HepG2 (cell line): ENCODE measurements around the gene CENPB. TPM values are rescaled to one million over a fixed set of nuclear protein-coding genes. Genes with fewer than 3 reads are reported as not detected.

ENCODE experiments used
- CEBPZ ChIP-seq: IDR thresholded peaks from 2 replicates; pipeline ENCODE4 v1.6.1; 2012; ENCODE audit warnings: low read length, improper control_type of control experiment
- DMAP1 ChIP-seq: IDR thresholded peaks from 2 replicates; pipeline ENCODE4 v1.6.1; 2016
- GPBP1L1 ChIP-seq: sonication (generic); formaldehyde crosslinking; IDR thresholded peaks from 2 replicates; pipeline ENCODE4 v1.5.0; 2020; ENCODE audit warnings: mild to moderate bottlenecking, missing genetic modification reagents
- HNRNPL ChIP-seq: fragments of 200-400 bp; formaldehyde crosslinking; IDR thresholded peaks from 2 replicates; pipeline ENCODE4 v1.6.1; 2017; ENCODE audit warnings: mild to moderate bottlenecking, low read depth, low read length
- HNRNPUL1 ChIP-seq: fragments of 200-400 bp; formaldehyde crosslinking; IDR thresholded peaks from 2 replicates; pipeline ENCODE4 v1.6.1; 2017; ENCODE audit warnings: low read depth, mild to moderate bottlenecking, low read length, moderate library complexity
- KAT2B ChIP-seq: fragments of 150-350 bp; IDR thresholded peaks from 2 replicates; pipeline ENCODE4 v1.6.1; 2014; ENCODE audit warnings: low read depth, low read length, borderline replicate concordance
- KLF11 ChIP-seq: IDR thresholded peaks from 2 replicates; pipeline ENCODE4 v1.6.1; 2016; ENCODE audit warnings: missing compliant biosample characterization
- MAF1 ChIP-seq: sonication (generic); formaldehyde crosslinking; IDR thresholded peaks from 2 replicates; pipeline ENCODE4 v1.5.0; 2020; ENCODE audit warnings: missing genetic modification reagents, borderline replicate concordance
- POGZ ChIP-seq: sonication (generic); formaldehyde crosslinking; IDR thresholded peaks from 2 replicates; pipeline ENCODE4 v1.4.0; 2020; ENCODE audit warnings: mild to moderate bottlenecking, missing genetic modification reagents
- RBM22 ChIP-seq: fragments of 200-400 bp; formaldehyde crosslinking; optimal IDR thresholded peaks from 2 replicates; pipeline ENCODE3; 2017; ENCODE audit warnings: mild to moderate bottlenecking, low read length, moderate library complexity
- RCOR2 ChIP-seq: IDR thresholded peaks from 2 replicates; pipeline ENCODE4 v1.6.1; 2016; ENCODE audit warnings: missing biosample characterization, missing genetic modification reagents
- SALL1 ChIP-seq: sonication (generic); formaldehyde crosslinking; IDR thresholded peaks from 2 replicates; pipeline ENCODE4 v1.8.0; 2022; ENCODE audit warnings: mild to moderate bottlenecking, missing genetic modification reagents
- SP5 ChIP-seq: IDR thresholded peaks from 2 replicates; pipeline ENCODE4 v1.6.1; 2016; ENCODE audit warnings: low read depth, borderline replicate concordance
- TAF1 ChIP-seq: sonication (generic); formaldehyde crosslinking; IDR thresholded peaks from 2 replicates; pipeline ENCODE4 v1.4.0; 2020; ENCODE audit warnings: missing genetic modification reagents
- TARDBP ChIP-seq: sonication (generic); formaldehyde crosslinking; IDR thresholded peaks from 2 replicates; pipeline ENCODE4 v1.8.0; 2022; ENCODE audit warnings: mild to moderate bottlenecking, missing genetic modification reagents
- XBP1 ChIP-seq: sonication (generic); formaldehyde crosslinking; IDR thresholded peaks from 2 replicates; pipeline ENCODE4 v1.5.0; 2020; ENCODE audit warnings: missing genetic modification reagents
- ZBTB7A ChIP-seq: sonication (generic); formaldehyde crosslinking; IDR thresholded peaks from 2 replicates; pipeline ENCODE4 v1.8.0; 2022; ENCODE audit warnings: mild to moderate bottlenecking, missing genetic modification reagents
- ZNF18 ChIP-seq: sonication (generic); formaldehyde crosslinking; IDR thresholded peaks from 2 replicates; pipeline ENCODE4 v1.8.0; 2022; ENCODE audit warnings: mild to moderate bottlenecking, missing genetic modification reagents; ENCODE audit not compliant: insufficient replicate concordance
- ZNF292 ChIP-seq: sonication (generic); formaldehyde crosslinking; IDR thresholded peaks from 2 replicates; pipeline ENCODE4 v1.8.1; 2022; ENCODE audit warnings: mild to moderate bottlenecking, low read depth, missing genetic modification reagents, borderline replicate concordance
- ZNF367 ChIP-seq: sonication (generic); formaldehyde crosslinking; IDR thresholded peaks from 2 replicates; pipeline ENCODE4 v1.4.0; 2020; ENCODE audit warnings: missing genetic modification reagents, borderline replicate concordance
- ZNF691 ChIP-seq: sonication (generic); formaldehyde crosslinking; IDR thresholded peaks from 2 replicates; pipeline ENCODE4 v1.4.0; 2020; ENCODE audit warnings: missing genetic modification reagents, low read depth, mild to moderate bottlenecking, borderline replicate concordance
- ZNF713 ChIP-seq: sonication (generic); formaldehyde crosslinking; IDR thresholded peaks from 2 replicates; pipeline ENCODE4 v1.4.0; 2020; ENCODE audit warnings: mild to moderate bottlenecking, missing genetic modification reagents
- ZNF792 ChIP-seq: IDR thresholded peaks from 2 replicates; pipeline ENCODE4 v1.6.1; 2016
- polyA plus RNA-seq, 8 experiments: library from polyadenylated mRNA; depleted of rRNA in 3 of 8; stranded (reverse) in 7 of 8; unstranded in 1 of 8; fragments of >200 nt; fragmentation: Illumina TruSeq in 4 of 8; extraction: Trizol in 4 of 8; gene quantifications; 2 replicates each; pipeline versions ENCODE4 v1.2.1 to v1.2.3, GENCODE V29; 2011 to 2016; ENCODE audit warnings: low read depth in 4 of 8, missing spikeins in 1 of 8, mixed read lengths in 1 of 8; ENCODE audit not compliant: insufficient read depth in 1 of 8
- total RNA-seq, 5 experiments: library from RNA; depleted of rRNA; stranded (reverse); fragments of >200 nt; fragmentation: Illumina TruSeq; extraction: Trizol; gene quantifications; 2 replicates each; pipeline ENCODE4 v1.2.3, GENCODE V29; 2016; ENCODE audit warnings: low read depth in 1 of 5

Gene CENPB
- total and polyA plus RNA-seq, 2 of the 13 experiments (the other 11 are each of a cell fraction or from before 2014, with no cell fraction given), result 10.4 to 54.5 TPM

GRCh38 chr20:3738111-3739053, 48.2 kb downstream of the CENPB start (continued):
- no peak for TF ChIP-seq CEBPZ
- no peak for TF ChIP-seq ZNF691
- TF ChIP-seq GPBP1L1 (CRISPR knock-in tag), result no peak
- TF ChIP-seq DMAP1, result no peak
- TF ChIP-seq ZNF713 (CRISPR knock-in tag), result no peak
- no peak for TF ChIP-seq RCOR2 (CRISPR knock-in tag)
- no peak for TF ChIP-seq HNRNPL
- no peak for TF ChIP-seq TAF1 (CRISPR knock-in tag)
- TF ChIP-seq TARDBP (CRISPR knock-in tag), result peak; percentile 55; the same call in 1 of the 2 replicates
- no peak for TF ChIP-seq ZNF292 (CRISPR knock-in tag)
- no peak for TF ChIP-seq ZNF18
- no peak for TF ChIP-seq HNRNPUL1
- TF ChIP-seq ZNF367 (CRISPR knock-in tag), result no peak
- no peak for TF ChIP-seq SP5 (CRISPR knock-in tag)
- no peak for TF ChIP-seq POGZ
- TF ChIP-seq XBP1 (CRISPR knock-in tag), result no peak
- peak; percentile 43 for TF ChIP-seq SALL1 (CRISPR knock-in tag)
- TF ChIP-seq ZNF792 (CRISPR knock-in tag), result no peak
- no peak for TF ChIP-seq KAT2B
- no peak for TF ChIP-seq RBM22
- TF ChIP-seq KLF11, result no peak
- no peak for TF ChIP-seq MAF1 (CRISPR knock-in tag)
- TF ChIP-seq ZBTB7A (CRISPR knock-in tag), result no peak
